Measurements from ENCODE around the gene XRCC3.

- no peak for TF ChIP-seq POLR2A (IDR thresholded peaks at IDR 0.05)
- no peak for TF ChIP-seq CTCF (IDR thresholded peaks at IDR 0.05)
Observed at GRCh38 chr14:103726474-103726873, 11.2 kb upstream of the XRCC3 start.
